Measurements from ENCODE around the gene MRTFB.

The MRTFB gene

GRCh38 chr16:14139872-14140271, 68.8 kb downstream of the MRTFB start:
- no peak for DNase-seq (ENCODE audit: low read depth)
- TF ChIP-seq CTCF (IDR thresholded peaks at IDR 0.05; ENCODE audit: low read depth, low read length) (no peak), MYC (IDR thresholded peaks at IDR 0.05; ENCODE audit: low read depth, low read length) (no peak), MAX (IDR thresholded peaks at IDR 0.05; ENCODE audit: low read depth, low read length) (no peak), POLR2A (IDR thresholded peaks at IDR 0.05; ENCODE audit: extremely low read depth, insufficient read length) (no peak)
- no peak overlapping the region for H3K4me3 ChIP-seq (ENCODE audit: low read depth, low read length)

- H3K4me3 ChIP-seq (ENCODE audit: low read depth, low read length): no peak overlapping the region
- DNase-seq (ENCODE audit: low read depth): no peak
- no peak for TF ChIP-seq POLR2A (IDR thresholded peaks at IDR 0.05; ENCODE audit: extremely low read depth, insufficient read length)
- TF ChIP-seq MYC (IDR thresholded peaks at IDR 0.05; ENCODE audit: low read depth, low read length): no peak
- TF ChIP-seq CTCF (IDR thresholded peaks at IDR 0.05; ENCODE audit: low read depth, low read length): no peak
- TF ChIP-seq MAX (IDR thresholded peaks at IDR 0.05; ENCODE audit: low read depth, low read length): no peak
These were observed 69.8 kb downstream of the MRTFB start for GRCh38 chr16:14140923-14141322.

DNA sequence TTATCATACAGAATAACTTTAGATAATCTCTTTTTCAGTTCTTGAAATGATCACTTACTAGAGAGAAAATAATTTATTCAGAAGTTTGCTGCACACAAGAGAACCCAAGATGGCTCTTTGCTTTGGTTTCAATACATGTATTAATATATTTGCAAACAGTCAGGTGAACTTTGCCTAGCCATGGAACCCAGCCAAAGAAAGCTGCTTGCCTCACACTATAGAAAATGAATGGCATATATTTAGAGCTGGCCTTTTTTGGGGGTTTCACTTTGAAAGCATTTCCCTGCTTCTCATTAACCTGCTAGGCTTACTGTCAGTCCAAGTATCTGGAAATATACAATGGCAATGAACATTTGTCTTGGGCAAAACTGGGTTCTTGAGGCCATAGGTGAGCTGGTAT, 75.3 kb downstream of the MRTFB start:
- no peak for TF ChIP-seq MAX (IDR thresholded peaks at IDR 0.05; ENCODE audit: low read depth, low read length)
- no peak for TF ChIP-seq POLR2A (IDR thresholded peaks at IDR 0.05; ENCODE audit: extremely low read depth, insufficient read length)
- no peak for TF ChIP-seq CTCF (IDR thresholded peaks at IDR 0.05; ENCODE audit: low read depth, low read length)
- no peak for TF ChIP-seq MYC (IDR thresholded peaks at IDR 0.05; ENCODE audit: low read depth, low read length)
- DNase-seq (ENCODE audit: low read depth): no peak
- H3K4me3 ChIP-seq (ENCODE audit: low read depth, low read length): no peak overlapping the region

DNA sequence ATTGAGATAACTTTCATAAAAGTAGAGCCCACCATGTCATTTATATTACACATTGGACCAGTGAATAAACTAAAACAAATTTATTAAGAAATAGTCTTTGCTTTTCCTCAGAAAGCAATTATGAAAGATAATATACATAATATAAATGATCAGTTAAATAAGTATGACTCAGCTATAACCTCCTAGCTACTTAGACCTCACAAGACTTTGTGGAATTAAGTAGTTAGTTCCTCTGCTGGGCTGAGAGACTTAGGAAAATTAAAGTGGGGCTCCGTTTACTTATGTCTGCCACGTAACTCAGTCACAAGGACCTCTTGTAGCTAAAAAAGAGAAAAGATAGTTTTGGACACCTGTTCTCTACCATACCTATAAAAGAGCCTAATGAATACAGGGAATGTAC, 76.9 kb downstream of the MRTFB start:
- TF ChIP-seq MAX (IDR thresholded peaks at IDR 0.05; ENCODE audit: low read depth, low read length) (no peak), MYC (IDR thresholded peaks at IDR 0.05; ENCODE audit: low read depth, low read length) (no peak), POLR2A (IDR thresholded peaks at IDR 0.05; ENCODE audit: extremely low read depth, insufficient read length) (no peak), CTCF (IDR thresholded peaks at IDR 0.05; ENCODE audit: low read depth, low read length) (no peak)
- no peak for DNase-seq (ENCODE audit: low read depth)
- no peak overlapping the region for H3K4me3 ChIP-seq (ENCODE audit: low read depth, low read length)

GRCh38 chr16:14148569-14148968, 77.5 kb downstream of the MRTFB start:
- H3K4me3 ChIP-seq (ENCODE audit: low read depth, low read length): no peak overlapping the region
- DNase-seq (ENCODE audit: low read depth): peak; percentile 3
- no peak for TF ChIP-seq CTCF (IDR thresholded peaks at IDR 0.05; ENCODE audit: low read depth, low read length)
- TF ChIP-seq MYC (IDR thresholded peaks at IDR 0.05; ENCODE audit: low read depth, low read length): no peak
- TF ChIP-seq POLR2A (IDR thresholded peaks at IDR 0.05; ENCODE audit: extremely low read depth, insufficient read length): no peak
- TF ChIP-seq MAX (IDR thresholded peaks at IDR 0.05; ENCODE audit: low read depth, low read length): no peak

GRCh38 chr16:14150796-14151195, 79.7 kb downstream of the MRTFB start:
- DNase-seq (ENCODE audit: low read depth): no peak
- no peak for TF ChIP-seq POLR2A (IDR thresholded peaks at IDR 0.05; ENCODE audit: extremely low read depth, insufficient read length)
- no peak overlapping the region for H3K4me3 ChIP-seq (ENCODE audit: low read depth, low read length)

Measured in NB4 (cell line).